SKM-1 (cell line): ENCODE results near the gene EMC8.

ENCODE experiments used
- DNase-seq: peaks from one replicate; lab custom pipeline; 2025; ENCODE audit not compliant: unreplicated experiment; lab: John Stamatoyannopoulos, UW

EMC8 gene

DNA sequence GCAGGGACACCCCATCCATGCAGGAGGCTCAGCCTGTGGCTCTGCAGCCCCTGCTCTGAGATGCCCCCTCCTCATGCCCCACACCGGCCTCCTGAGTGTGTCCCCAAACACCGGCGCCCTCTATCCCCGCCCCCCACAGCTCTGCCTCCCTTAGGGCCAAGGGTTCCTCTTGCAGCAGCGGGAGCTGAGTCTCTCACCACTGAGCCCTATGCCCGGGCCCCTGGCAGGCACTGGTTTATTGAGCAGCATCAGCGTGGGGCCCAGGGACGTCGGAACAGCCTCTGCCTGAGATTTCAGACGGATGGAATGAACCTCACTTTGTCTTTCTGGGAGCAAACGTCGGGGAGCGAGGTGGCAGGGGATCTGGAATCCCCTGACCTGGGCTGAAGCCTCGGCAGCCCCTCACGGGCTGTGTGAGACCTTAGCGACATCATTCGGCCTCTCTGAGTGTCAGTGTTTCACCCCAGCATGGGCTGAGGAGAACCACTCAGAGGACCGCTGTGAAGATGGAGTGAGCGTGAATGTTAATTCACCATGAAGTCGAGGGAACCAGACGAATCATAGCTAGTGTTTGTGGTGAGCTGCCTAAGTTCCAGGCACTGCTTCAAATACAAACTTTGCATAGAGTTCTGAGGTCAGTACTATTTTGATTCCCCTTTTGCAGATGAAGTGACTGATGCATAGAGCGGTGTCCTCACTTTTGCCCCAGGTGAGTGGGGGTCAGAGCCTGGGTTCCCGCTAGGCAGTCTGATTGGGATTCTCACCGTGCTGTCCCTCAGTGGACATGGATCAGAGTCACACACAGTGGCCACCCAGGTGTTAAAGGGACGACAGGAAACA, 43.2 kb downstream of the EMC8 start:
- DNase-seq = no peak

DNA sequence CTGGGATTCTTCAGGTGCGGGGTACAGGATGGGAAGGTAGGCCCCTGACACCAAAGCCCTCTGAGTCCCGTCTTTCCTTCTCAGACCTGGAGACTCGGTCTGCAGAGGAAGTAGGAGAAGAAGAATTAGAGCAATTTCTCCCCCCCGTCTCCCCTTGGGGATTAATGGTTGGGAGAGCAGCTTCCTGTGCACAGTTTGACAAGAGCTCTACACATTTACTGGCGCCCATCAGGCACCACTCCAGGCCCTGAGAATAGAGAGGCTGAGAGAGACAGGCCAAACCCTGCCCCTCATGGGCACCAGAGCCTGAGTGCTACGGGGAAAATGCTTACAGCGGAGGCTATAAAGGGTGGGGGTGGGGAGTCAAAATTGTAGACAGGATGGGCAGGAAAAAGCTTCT, 44.9 kb downstream of the EMC8 start:
- DNase-seq = no peak

DNA sequence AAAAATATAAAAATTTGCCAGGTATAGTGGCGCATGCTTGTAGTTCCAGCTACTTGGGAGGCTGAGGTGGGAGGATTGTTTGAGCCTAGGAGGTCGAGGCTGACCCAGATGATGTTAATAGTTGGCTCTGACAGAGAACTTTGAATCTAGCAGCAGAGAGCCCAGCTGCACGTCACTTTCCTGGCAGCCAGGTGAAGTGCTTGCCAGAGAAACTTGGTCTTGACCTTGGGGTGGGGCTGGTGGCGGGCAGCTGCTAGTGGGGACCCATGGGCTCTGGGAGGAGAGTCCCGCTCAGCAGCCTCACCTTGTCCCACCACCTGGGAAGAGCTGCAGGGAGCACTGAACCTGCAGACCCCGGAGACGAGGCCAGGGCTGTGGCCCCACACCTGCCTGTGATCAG, 45.4 kb downstream of the EMC8 start:
- no peak for DNase-seq

DNA sequence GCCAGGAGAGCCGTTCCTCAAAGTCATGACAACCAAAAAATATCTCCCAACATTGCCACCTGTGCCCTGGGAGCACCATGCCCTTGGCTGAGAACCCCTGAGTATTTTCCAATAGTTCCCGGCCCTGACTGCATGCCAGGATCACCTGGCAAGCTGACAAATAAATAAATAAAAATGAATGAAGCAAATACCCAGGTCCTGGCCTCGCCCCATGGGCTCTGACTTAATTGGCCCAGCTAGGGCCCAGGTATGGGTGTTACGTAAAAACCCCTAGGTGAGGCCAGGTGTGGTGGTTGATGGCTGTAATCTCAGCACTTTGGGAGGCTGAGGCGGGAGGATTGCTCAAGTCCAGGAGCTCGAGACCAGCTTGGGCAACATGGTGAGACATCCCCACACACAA, 45.8 kb downstream of the EMC8 start:
- DNase-seq = no peak

DNA sequence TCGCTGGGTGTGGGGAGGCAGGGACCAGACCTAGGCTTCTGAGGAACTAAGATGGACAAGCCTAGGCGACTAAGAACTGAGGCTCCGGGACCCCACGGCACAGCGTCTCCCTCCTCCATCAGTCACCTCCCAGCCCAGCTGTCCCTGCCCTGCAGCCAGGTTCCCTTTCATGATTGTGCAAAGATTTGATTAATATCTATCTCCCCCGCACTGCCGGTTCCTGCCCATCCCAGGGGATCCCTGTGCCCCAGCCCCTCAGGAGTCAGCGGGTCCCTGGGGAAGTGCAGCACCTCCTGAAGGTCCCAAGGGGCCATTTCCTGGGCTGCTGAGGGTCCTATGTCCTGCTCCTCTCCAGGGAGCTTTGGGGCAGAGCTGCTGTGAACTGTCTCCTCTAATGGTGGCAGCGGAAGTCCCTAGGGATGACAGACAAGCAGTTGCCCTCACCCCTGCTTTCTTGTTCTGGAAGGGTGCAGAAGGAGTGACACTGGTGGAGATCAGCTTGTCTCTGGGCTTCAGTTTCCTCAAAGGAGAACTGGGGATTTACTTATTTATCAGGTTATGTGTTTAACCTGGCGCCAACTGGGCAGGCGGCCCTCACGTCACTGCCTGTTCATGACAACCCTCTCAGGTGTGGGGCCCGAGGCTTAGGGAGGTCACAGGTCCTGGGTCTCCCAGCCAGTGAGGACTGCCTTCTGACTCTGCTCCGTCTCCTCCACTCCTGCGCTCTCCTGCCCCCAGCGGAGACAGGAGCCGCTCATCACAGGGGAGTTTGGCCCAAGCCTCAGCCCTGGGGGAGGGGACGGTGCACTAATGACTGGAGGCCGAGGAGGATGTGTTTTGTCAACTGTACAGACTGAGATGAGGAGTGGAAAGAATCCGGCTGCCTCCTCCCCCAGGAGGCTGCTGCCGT, 46.6 kb downstream of the EMC8 start:
- no peak for DNase-seq

DNA sequence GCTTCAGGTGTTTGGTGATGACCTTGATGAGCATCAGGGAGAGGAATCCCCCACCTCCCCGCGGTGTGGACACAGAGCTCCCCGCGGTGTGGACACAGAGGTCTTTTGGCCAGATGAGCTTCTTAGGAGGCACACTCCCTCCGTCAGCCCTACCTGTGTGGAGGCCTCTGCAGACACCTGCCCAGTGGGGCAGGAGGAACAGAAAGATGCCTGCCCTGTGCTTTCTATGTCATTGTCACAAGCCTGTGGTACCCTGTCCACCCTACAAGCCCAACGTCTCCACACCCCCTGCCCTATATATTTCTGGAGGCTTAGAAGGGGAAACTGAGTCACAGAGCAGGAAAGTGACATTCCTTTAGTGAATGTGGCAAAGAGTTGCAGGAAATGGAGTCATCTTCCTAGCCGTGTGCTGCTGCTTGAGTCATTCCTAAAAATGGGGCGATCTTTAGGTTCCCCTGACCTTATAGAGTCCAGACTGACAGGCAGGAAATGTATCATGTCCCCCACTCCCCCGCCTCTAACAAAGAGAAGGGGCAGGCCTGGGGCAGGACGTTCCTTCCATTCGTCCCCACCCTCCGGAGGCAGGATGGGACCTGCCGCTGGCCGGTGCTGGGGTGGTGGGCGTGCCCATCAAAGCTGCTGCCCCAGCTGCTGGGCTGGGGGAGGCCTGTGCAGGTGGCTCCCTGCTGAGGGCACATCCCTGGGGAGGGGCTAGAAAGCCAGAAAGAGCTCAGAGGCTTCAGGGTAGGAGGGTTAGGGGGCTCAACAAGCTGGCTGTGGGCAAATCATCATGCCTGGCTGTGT, 47.4 kb downstream of the EMC8 start:
- DNase-seq = no peak

DNA sequence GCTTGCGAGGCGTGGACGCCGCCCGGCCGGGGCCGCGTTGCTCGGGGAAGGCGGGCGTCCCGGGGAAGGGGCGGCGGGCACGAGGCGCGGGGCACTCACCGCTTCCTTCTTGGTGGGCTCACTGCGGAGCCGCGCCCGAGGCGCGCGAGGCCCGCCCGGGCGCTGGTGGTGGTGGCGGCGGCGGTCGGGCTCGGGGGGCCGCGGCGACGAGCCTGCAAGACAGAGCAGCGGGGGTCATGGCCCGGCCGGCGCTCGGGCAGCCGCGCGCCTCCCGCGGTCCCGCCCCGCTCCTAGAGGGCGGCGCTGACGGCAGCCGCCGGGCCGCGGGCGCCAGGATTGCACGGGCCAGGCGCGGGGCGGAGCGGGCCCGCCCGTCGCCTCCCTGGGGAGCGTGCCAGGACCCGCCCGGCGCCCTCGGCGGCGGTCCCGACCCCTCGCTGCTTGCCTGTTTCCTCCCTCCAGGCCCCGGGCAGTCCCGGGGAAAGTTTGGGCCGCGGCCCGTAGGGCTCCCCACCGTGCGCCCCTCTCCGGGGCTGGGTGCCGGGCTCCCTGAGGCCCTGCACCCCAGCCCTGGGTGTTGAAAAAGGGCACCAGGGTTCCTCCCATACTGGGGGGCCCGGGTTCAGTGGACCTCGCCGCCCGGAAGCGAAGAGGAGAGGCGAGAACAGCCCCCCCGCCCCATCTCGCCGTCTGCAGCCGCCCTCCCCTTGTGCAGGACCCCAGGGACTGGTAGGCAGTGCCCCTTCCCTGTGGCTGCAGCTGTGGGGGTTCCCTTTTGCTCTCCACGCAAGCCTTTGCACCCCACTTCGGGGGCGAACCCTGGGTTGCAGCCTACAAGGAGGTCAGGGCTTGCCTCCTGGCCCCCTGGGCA, 48.3 kb downstream of the EMC8 start, which contains the start of gene C16orf74:
TSS of gene C16orf74 (minus strand) at position 270 of the 871 bp plus-strand sequence. CDS start 15,879 bp downstream, outside the sequence.
- DNase-seq = no peak

DNA sequence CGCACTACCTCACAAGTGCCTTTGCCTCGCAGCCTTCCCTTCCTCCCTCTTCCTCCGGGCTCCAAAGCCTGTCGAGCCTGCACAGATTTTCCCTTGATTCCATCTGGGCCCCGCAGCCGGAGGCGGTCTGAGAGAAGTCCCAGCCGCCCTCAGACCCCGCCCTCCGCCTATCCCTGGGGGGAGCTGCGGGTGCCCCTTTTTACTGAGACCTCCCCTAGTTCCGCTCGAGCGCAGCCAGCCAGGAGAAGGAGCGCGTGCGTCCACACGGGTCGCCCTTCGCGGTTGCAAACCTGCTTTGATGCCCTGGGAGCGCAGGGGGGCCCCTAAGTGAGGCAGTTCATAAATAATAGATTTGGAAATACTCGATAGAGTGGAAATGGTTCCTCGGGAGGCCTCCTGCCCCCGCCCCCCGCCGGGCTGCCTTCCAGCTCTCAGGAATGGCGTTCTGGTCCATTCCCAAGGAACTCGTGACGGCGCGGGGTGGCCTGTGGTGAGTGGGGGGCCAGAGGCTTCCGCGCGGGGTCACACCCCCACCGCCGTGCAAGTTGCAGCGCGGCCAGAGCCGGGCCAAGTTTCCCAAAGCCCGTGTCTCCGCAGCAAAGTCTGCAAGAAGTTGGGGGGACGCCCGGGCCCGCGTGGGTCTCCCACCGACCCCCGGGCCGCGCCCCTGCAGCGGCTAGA, 49.1 kb downstream of the EMC8 start:
- DNase-seq = no peak

DNA sequence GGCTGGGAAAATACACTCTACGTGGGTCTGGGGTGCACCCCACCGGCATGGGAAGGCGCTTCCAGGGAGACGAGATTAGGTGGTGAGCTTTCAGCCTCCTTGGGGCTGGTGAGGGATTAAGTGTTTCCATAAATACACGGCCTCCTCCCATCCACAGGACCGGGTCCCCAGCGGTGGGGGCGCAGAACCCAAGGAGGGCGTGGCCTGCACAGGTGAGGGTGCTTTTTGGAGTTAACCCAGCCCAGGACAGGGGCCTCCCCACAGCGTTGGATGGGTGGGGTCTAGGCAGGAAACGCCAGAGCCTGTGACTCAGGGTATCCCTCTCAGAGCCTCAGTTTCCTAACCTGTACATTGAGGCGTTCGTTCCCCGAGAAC, 49.6 kb downstream of the EMC8 start:
- DNase-seq = no peak

DNA sequence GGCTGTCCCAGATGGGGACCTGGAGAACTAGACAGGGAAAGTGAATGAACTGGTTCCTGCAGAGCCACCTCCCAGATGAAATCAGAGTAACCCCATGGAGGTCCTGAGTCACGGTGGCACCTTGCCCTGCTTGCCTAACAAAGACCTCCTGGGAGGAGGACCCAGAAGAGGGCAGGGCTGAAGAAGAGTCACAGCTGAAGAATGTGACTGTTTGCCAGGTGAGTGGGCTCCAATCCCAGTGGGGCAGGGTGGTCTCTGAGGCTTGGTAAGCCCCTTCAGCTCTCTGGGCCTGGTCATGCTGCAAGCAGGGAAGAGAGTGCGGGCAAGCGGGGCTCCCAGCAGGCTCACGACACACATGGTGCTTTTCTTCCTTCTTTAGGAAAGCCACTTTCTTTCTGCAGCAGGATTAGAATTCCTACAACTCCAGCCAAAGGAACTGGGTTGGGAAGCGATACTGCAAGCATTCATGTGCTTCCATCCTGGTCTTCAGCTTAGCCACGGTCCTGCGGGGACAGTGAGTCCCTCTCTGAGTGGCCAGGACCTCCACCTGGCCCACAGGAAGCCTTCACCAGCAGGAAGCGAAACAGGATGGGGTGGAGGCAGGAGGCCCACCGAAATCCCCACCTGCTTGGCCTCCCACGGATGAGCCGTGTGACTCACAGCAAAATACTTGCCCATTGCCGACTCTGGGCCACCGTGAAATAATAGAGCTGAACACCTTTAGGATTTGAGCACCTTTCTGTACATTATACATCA, 52.7 kb downstream of the EMC8 start:
- DNase-seq = no peak

DNA sequence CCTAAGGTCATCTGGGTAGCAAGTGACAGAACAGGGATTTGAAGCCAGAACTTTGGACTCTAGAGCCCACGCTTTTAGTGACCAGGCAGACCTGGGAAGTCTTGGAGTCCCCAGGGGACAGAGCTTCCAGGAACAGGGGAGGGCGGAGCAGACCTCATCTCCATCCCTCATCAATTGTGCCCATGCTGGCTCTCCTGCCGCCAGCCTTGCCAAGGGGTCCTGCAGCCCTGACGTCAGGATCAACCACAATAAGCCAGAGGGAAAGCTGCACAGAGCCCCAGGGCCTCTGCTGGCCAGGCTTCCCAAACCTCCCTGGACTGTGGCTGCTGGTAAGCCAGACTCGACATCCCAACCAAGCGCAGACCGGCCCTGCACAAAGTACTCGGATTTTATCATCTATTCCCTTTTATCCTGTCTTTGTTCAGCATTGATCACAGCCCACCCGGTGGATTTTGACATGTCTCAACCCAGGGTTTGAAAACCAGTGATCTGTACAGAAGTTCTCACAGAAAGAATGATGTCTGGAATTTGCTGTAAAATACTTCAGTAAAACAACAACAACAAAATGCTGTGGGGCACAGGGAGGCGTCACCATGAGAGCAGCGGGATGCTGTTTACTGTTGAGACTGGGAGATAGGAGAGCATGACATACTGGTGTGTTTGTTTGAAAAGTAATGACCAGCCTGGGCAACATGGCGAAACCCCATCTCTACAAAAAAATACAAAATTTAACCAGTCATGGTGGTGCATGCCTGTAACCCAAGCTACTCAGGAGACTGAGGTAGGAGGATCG, 60.2 kb downstream of the EMC8 start:
- no peak for DNase-seq

DNA sequence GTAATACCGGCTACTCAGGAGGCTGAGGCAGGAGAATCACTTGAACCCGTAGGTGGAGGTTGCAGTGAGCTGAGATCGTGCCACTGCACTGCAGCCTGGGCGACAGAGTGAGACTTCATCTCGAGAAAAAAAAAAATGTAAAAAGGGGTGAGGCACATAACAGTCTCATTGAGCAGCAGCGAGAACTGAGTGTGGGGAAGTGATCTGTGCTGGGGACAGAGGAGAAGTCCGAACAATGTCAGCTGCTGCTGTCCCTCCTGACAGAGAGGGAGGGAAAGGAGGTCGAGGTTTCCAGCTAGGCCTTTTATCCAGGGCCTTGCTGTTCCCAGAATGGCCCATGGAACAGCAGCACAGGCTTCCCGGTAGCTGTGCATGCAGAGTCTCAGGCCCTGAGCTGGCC, 62.4 kb downstream of the EMC8 start:
- no peak for DNase-seq

DNA sequence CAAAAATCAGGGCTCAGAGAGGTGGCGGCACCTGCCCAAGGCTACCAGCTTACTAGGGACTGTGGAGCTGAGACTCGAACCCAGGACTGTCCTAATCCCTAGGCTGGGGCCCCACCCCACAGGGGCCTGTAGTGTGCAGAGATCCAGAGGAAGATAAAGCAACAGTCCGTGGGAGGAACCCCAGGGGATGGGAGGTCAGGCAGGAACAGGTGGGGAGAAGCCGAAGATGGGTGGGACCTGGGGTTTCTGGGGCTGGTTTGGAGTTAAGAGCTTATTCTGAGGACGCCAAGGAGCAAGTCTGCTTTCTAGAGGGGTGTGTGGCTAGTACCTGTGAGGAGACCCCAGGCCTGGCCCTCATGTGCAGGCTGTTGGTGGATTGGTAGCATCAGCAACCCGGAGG, 63.4 kb downstream of the EMC8 start:
- DNase-seq = no peak

DNA sequence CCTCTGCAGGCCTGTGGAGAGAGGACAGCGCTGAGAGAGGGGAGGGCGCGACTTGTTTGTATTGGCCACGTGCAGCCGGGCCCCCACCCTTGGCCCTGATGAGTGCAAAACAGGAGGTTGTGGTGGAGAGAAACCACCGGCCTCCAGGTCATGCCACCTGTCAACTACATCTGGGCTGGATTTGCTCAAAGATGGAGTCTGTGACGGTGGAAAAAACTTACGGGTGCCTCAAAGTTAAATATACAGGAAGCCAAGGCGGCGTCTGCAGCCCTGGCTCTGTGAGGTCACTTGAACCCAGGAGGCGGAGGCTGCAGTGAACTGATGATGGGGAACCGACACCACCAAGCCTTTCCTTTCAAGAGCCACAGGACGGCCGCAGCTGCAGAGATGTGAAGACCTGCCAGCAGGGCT, 64.1 kb downstream of the EMC8 start:
- DNase-seq = no peak

DNA sequence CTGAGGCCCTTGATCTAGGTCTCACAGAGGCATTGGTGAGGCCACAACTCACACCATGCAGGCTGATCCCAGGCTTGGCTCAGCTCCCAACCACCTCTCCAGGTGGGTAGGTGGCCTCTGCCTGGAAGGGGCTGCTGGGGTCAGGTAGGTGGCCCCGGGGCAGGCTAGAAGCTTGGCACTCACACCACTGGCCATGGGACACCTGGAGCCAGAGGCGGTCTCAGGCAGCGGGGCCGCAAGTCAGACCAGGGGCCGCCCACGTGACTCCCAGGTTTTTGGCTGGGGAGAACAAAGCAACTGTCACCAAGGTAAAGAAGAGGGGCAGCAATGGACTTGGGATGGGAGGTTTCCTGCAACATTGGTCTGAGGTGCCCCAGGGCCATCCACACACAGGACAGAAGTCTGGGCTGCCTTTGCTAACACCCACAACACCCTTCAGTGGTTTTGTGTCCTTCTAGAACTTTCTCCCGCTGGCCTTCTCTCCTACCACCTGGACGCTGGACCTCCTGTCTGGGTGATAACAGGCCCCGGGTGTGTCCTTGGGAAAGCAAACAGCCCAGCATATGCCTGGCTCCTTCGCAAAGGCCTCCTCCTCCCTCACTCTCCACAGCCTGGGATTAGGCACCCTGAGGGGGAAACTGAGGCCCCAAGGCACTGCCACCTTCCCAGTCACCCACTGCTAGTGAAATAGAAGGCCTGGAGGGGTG, 64.9 kb downstream of the EMC8 start:
- no peak for DNase-seq

DNA sequence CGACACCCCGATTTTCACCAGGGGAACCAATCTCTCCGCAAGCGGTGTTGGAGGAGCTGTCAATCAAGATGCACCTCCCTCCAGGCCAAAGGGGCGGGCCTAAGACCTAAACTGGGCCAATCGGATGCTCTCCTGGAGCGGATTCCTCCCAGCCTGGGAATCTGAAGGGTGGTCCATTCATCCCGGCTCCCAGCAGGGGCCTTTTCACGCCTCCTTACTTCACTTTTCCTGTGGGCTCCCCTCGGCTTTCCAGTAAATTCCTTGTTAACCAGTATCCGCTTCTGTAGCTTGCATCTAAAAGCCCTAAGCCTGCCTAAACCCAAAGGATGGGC, 65.5 kb downstream of the EMC8 start:
- no peak for DNase-seq

DNA sequence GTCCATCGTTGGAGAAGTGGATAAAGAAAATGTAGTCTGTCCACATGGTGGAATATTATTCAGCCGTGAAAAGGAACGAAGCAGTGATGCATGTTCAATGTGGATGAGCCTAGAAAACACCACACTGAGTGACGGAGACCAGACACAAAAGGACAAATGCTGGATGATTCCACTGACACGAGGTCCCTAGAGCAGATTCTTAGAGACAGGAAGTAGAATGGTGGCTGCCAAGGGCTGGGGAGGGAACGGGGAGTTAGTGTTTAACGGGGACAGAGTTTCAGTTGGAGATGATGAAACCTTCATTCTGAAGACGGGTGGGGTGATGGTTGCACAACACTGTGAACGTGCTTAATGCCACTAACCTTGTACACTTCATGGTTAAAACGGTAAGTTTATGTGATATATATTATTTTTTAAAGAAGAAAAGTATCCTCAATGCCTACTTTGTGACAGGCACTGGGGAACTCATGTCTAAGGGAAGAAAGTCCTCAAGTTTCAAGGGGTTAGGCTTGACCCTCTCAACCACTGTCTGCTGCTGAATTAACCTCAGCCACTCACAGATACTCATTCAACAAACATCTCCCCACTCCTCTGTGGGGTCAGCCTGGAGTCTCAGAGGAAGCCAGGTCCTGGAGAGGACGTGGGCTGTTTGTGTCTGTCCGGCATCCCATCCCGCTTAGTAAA, 66.0 kb downstream of the EMC8 start:
- peak; percentile 68 for DNase-seq
